ENCODE measurements around the gene MOB3B. TPM values are rescaled to one million over a fixed set of nuclear protein-coding genes. Genes with fewer than 3 reads are reported as not detected.

Gene MOB3B
- total RNA-seq, 1 donor from 2014 or later = 21.8 TPM

DNA sequence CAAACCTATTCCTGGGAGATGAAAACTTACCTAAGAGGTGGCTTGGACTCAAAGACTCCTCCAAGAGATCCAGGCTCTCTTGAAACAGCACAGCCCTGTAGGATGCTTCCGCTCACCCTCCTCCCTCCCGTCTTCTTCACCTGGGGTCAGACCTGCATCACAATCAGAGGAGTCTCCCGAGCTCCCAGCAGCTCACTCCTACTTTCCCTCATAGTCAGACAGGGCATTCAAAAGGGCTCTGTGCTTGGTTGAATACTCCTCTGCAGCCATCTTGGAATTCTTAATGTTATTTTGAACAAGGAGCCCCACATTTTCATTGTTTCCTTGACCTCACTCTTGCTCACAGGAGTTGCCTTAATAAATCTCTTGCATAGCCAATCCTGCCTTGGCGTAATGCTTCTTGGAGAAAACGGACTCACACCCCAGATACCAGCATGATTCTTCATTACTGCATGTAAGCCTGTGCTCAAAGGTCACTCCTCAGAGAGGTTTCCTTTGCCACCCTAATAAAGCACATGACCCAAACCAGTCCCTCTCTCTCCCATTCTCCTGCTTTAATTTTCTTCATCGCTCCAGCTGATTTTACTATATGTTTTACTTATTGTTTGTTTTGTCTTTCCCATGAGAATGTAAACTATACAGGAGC is 52.6 kb downstream of the MOB3B start:
- peaks cover 4% of the 10 kb centered on the region for H3K9me3 Mint-ChIP-seq
- H3K36me3 Mint-ChIP-seq (ENCODE audit: low read depth) = peaks cover 34% of the 10 kb centered on the region
- H3K27me3 Mint-ChIP-seq (ENCODE audit: low read depth) = no peaks in the 10 kb centered on the region
- no peak overlapping the region for H3K4me3 Mint-ChIP-seq
- H3K27ac Mint-ChIP-seq (ENCODE audit: unreplicated experiment) = no peak overlapping the region
- TF ChIP-seq, protein P1, sequence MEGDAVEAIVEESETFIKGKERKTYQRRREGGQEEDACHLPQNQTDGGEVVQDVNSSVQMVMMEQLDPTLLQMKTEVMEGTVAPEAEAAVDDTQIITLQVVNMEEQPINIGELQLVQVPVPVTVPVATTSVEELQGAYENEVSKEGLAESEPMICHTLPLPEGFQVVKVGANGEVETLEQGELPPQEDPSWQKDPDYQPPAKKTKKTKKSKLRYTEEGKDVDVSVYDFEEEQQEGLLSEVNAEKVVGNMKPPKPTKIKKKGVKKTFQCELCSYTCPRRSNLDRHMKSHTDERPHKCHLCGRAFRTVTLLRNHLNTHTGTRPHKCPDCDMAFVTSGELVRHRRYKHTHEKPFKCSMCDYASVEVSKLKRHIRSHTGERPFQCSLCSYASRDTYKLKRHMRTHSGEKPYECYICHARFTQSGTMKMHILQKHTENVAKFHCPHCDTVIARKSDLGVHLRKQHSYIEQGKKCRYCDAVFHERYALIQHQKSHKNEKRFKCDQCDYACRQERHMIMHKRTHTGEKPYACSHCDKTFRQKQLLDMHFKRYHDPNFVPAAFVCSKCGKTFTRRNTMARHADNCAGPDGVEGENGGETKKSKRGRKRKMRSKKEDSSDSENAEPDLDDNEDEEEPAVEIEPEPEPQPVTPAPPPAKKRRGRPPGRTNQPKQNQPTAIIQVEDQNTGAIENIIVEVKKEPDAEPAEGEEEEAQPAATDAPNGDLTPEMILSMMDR (conservative IDR thresholded peaks at IDR 0.05) = no peak
- DNase-seq (ENCODE audit: low read depth, low spot score) = no peak
- H3K4me1 Mint-ChIP-seq = peaks cover 43% of the 10 kb centered on the region

DNA sequence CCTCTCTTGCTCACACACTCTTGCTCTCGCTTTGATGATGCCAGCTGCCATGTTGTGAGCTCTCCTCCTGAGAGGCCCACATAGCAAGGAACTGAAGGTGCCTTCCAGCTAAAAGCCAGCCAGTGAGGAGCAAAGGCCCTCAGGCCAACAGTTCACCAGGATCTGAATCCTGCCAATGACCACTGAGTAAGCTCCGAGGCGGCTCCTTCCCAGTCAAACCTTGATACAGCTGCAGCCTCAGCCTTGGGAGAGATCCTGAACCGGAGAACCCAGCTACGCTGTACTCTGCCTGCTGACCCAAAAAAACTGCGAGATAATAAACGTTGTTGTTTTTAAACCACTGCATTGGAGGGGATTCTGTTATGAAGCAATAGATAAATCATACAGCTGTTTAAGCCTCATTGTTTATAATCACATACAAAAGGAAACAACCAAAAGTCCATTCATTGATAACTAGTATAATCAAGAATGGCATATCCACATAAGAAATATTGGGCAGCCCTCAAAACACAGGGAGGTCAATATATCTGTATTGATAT is 54.5 kb downstream of the MOB3B start:
- Mint-ChIP-seq H3K4me3 (no peak overlapping the region), H3K27ac (ENCODE audit: unreplicated experiment) (no peak overlapping the region), H3K4me1 (peaks cover 54% of the 10 kb centered on the region), H3K9me3 (no peaks in the 10 kb centered on the region), H3K36me3 (ENCODE audit: low read depth) (peaks cover 24% of the 10 kb centered on the region), H3K27me3 (ENCODE audit: low read depth) (no peaks in the 10 kb centered on the region)
- no peak for DNase-seq (ENCODE audit: low read depth, low spot score)
- TF ChIP-seq, protein P1 (conservative IDR thresholded peaks at IDR 0.05) = no peak

DNA sequence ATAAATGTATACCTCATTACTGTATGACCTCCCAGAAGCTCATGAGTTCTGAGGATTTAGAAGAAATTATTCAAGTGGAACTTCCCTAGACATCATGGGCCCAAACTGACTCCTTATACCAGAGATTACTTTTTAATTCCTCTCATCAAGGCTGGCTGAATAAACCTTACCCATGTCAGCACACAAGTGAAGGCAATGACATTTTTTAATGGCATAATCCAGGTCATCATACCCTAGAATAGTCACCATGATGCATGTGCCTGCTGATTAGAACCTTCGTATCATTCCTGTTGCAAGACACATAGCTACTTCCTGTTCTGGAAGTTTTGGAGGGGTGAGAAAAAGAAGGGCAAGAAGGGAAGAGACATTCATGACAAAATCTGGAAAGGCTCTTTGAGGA is 55.3 kb downstream of the MOB3B start:
- Mint-ChIP-seq H3K4me1 (peaks cover 62% of the 10 kb centered on the region), H3K4me3 (no peak overlapping the region), H3K36me3 (ENCODE audit: low read depth) (peaks cover 23% of the 10 kb centered on the region), H3K27ac (ENCODE audit: unreplicated experiment) (no peak overlapping the region), H3K9me3 (no peaks in the 10 kb centered on the region), H3K27me3 (ENCODE audit: low read depth) (no peaks in the 10 kb centered on the region)
- TF ChIP-seq, protein P1 (conservative IDR thresholded peaks at IDR 0.05) = no peak
- no peak for DNase-seq (ENCODE audit: low read depth, low spot score)

DNA sequence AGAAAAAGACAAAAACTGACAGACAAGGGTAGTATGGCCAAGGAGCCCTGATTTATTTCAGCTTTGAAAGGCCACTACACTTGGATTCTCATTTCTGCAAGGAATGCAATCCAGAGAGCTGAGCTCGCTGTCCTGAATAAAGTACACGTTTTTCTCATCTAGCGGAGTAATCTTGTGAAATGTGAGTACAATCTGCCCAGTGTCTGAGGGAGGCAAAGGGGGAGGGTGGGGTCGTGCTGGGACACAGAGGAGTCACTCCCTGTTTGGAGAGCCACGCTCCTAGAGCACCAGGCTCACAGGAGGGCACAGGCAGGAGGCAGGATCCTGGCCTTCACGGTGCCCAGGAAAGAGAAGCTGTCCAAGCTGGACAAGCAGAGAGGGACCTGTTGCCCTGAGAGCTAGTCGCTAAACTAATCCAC is 56.5 kb downstream of the MOB3B start:
- Mint-ChIP-seq H3K36me3 (ENCODE audit: low read depth) (peaks cover 15% of the 10 kb centered on the region), H3K27ac (ENCODE audit: unreplicated experiment) (no peak overlapping the region), H3K9me3 (no peaks in the 10 kb centered on the region), H3K4me1 (peaks cover 72% of the 10 kb centered on the region), H3K4me3 (no peak overlapping the region), H3K27me3 (ENCODE audit: low read depth) (no peaks in the 10 kb centered on the region)
- TF ChIP-seq, protein P1 (conservative IDR thresholded peaks at IDR 0.05) = no peak
- DNase-seq (ENCODE audit: low read depth, low spot score) = no peak

DNA sequence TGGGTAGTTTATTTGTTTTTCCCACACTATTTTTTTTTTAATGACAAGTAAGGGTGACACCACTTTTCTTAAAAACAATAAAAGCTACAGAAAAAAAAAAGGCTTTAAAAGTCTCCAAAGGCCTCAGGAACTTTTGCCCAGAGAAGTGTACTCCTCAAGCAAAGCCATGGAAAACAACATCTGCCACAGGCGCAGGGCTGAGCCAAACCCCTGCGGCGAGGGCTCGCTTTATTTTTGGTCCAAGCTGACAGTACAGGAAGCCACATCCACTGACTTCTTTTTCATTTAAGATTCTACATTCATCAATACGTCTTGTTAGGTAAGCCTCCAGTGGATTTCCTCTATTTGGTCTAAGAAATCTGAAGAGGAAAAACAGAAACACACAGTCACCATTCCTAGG is 57.4 kb downstream of the MOB3B start:
- H3K27ac Mint-ChIP-seq (ENCODE audit: unreplicated experiment) = no peak overlapping the region
- H3K9me3 Mint-ChIP-seq = no peaks in the 10 kb centered on the region
- no peak for DNase-seq (ENCODE audit: low read depth, low spot score)
- TF ChIP-seq, protein P1 (conservative IDR thresholded peaks at IDR 0.05) = no peak
- no peak overlapping the region for H3K4me3 Mint-ChIP-seq
- peaks cover 10% of the 10 kb centered on the region for H3K36me3 Mint-ChIP-seq (ENCODE audit: low read depth)
- H3K4me1 Mint-ChIP-seq = peaks cover 75% of the 10 kb centered on the region
- no peaks in the 10 kb centered on the region for H3K27me3 Mint-ChIP-seq (ENCODE audit: low read depth)
